Testis (tissue), 3 donors: ENCODE data around the gene SLIT3. TPM values are rescaled to one million over a fixed set of nuclear protein-coding genes. Genes with fewer than 3 reads are reported as not detected.

Experiments
- DNase-seq: peaks from one replicate; pipeline ENCODE4 v3.0.0-alpha.2; 2019
- H3K27ac ChIP-seq, 2 donors: fragments of 200-600 bp; sonication (generic); one replicate each; pipeline ENCODE4 v1.5.1; 2019
- H3K27me3 ChIP-seq: fragments of 200-600 bp; sonication (generic); one replicate; pipeline ENCODE4 v1.5.1; 2019
- H3K36me3 ChIP-seq: fragments of 200-600 bp; sonication (generic); one replicate; pipeline ENCODE4 v1.5.1; 2017; ENCODE audit warnings: low read depth; ENCODE audit errors: missing control alignments
- H3K4me1 ChIP-seq: fragments of 200-600 bp; sonication (generic); one replicate; pipeline ENCODE4 v1.5.1; 2019
- H3K4me3 ChIP-seq, 2 donors: fragments of 200-600 bp; sonication (generic); one replicate each; pipeline ENCODE4 v1.5.1; 2017 to 2019
- H3K9me3 ChIP-seq: fragments of 200-600 bp; sonication (generic); one replicate; pipeline ENCODE4 v1.5.1; 2017
- CTCF ChIP-seq, 3 experiments: fragments of 450-650 bp in 2 of 3; fragments of 200-600 bp in 1 of 3; sonication (generic) in 1 of 3; IDR thresholded peaks; one replicate each; pipeline ENCODE4 v1.5.1; 2016 to 2019; ENCODE audit warnings: antibody characterized with exemption in 3 of 3, mild to moderate bottlenecking in 2 of 3, moderate library complexity in 1 of 3
- POLR2A ChIP-seq: fragments of 450-650 bp; IDR thresholded peaks from one replicate; pipeline ENCODE4 v1.6.1; 2017; ENCODE audit warnings: antibody characterized with exemption, mild to moderate bottlenecking, moderate library complexity
- WGBS, 2 donors: methylation state at CpG; one replicate each; pipeline ENCODE4 v1.1.5; 2018; 5-methylcytosine and 5-hydroxymethylcytosine counted together
- intact Hi-C: fragments of 100-400 bp; cut with DNase I; formaldehyde crosslinking; loops from one replicate; pipeline ENCODE4 v1.15.1; 2023; ENCODE audit warnings: low total_unique reads
- polyA plus RNA-seq: library from polyadenylated mRNA; stranded (reverse); fragments of 350-450 nt; fragmentation: Illumina TruSeq; extraction: RNeasy Lipid Tissue Mini Kit (QIAGEN cat#74804); gene quantifications from one replicate; pipeline ENCODE4 v1.2.3, GENCODE V29; 2014; ENCODE audit warnings: low read depth, low replicate concordance; ENCODE audit not compliant: insufficient read depth
- total RNA-seq, 2 donors: library from RNA; depleted of rRNA; stranded (reverse); fragments of >200 nt; gene quantifications; one replicate each; pipeline ENCODE4 v1.2.3, GENCODE V29; 2016

Gene SLIT3
- total and polyA plus RNA-seq, 3 donors from 2014 or later, result 4.8 to 23.2 (median 7.8) TPM

GRCh38 chr5:169307646-169308045 is 6.7 kb upstream of the SLIT3 start:
- Histone ChIP-seq H3K9me3 (no peaks in the 10 kb centered on the region), H3K4me1 (no peaks in the 10 kb centered on the region), H3K27ac (no peak overlapping the region), H3K27me3 (no peaks in the 10 kb centered on the region), H3K4me3 (no peak overlapping the region), H3K36me3 (no peaks in the 10 kb centered on the region)
- TF ChIP-seq POLR2A, result no peak
- no peak for TF ChIP-seq CTCF (IDR thresholded peaks at IDR 0.05)
- no peak for DNase-seq
- intact Hi-C loops, result loop anchor here (10.0 kb wide), 1 partner anchor 323 kb away; no protein-coding TSS in a partner anchor
- 76% methylated on average over 2 of the region's 2 CpGs for WGBS, 2 donors

GRCh38 chr5:169305366-169305765 is 4.4 kb upstream of the SLIT3 start:
- no peaks in the 10 kb centered on the region for H3K36me3 ChIP-seq
- no peak overlapping the region for H3K4me3 ChIP-seq
- H3K27ac ChIP-seq, result no peak overlapping the region
- H3K27me3 ChIP-seq, result no peaks in the 10 kb centered on the region
- H3K4me1 ChIP-seq, result no peaks in the 10 kb centered on the region
- intact Hi-C loops, result loop anchor here (10.0 kb wide), 1 partner anchor 321 kb away; no protein-coding TSS in a partner anchor
- DNase-seq, result no peak
- H3K9me3 ChIP-seq, result no peaks in the 10 kb centered on the region
- no peak for TF ChIP-seq POLR2A
- TF ChIP-seq CTCF (IDR thresholded peaks at IDR 0.05), result no peak
- 78 to 86% methylated on average over 4 of the region's 4 CpGs for WGBS, 2 donors

- intact Hi-C loops, result loop anchor here (10.0 kb wide), 1 partner anchor 319 kb away; no protein-coding TSS in a partner anchor
- H3K36me3 ChIP-seq, result no peaks in the 10 kb centered on the region
Measured at GRCh38 chr5:169304175-169304574, 3.2 kb upstream of the SLIT3 start.

GRCh38 chr5:169303119-169303515 is 2.2 kb upstream of the SLIT3 start:
- intact Hi-C loops, result loop anchor here (10.0 kb wide), 1 partner anchor 318 kb away; no protein-coding TSS in a partner anchor
- no peaks in the 10 kb centered on the region for H3K9me3 ChIP-seq
- H3K27me3 ChIP-seq, result no peaks in the 10 kb centered on the region
- no peak for TF ChIP-seq POLR2A
- TF ChIP-seq CTCF (IDR thresholded peaks at IDR 0.05), result no peak
- no peak overlapping the region for H3K4me3 ChIP-seq
- H3K27ac ChIP-seq, result no peak overlapping the region
- H3K36me3 ChIP-seq, result no peaks in the 10 kb centered on the region
- H3K4me1 ChIP-seq, result no peaks in the 10 kb centered on the region
- DNase-seq, result no peak

More at GRCh38 chr5:169304175-169304574, 3.2 kb upstream of the SLIT3 start:
- Histone ChIP-seq H3K4me3 (no peak overlapping the region), H3K27ac (no peak overlapping the region), H3K4me1 (no peaks in the 10 kb centered on the region), H3K27me3 (no peaks in the 10 kb centered on the region), H3K9me3 (no peaks in the 10 kb centered on the region)
- no peak for DNase-seq
- WGBS, 2 donors, result 69 to 76% methylated on average over 1 of the region's 1 CpG
- TF ChIP-seq CTCF (IDR thresholded peaks at IDR 0.05), result no peak
- TF ChIP-seq POLR2A, result no peak

GRCh38 chr5:169302491-169303118 is 1.7 kb upstream of the SLIT3 start:
- no peaks in the 10 kb centered on the region for H3K36me3 ChIP-seq
- WGBS, 2 donors, result 12% methylated on average over 17 of the region's 17 CpGs
- no peaks in the 10 kb centered on the region for H3K27me3 ChIP-seq
- no peak overlapping the region for H3K27ac ChIP-seq
- intact Hi-C loops, result loop anchor here (10.0 kb wide), 1 partner anchor 318 kb away; no protein-coding TSS in a partner anchor
- H3K4me3 ChIP-seq, result no peak overlapping the region
- TF ChIP-seq CTCF (IDR thresholded peaks at IDR 0.05) (peak; percentile 81 to 98 (median 83)), POLR2A (no peak)
- no peaks in the 10 kb centered on the region for H3K9me3 ChIP-seq
- DNase-seq, result peak; percentile 85
- no peaks in the 10 kb centered on the region for H3K4me1 ChIP-seq
